Measurements from ENCODE around the gene RBFA. TPM values are rescaled to one million over a fixed set of nuclear protein-coding genes. Genes with fewer than 3 reads are reported as not detected.

RBFA gene
- total and polyA plus RNA-seq, 2 of the 13 experiments (the other 11 are each of a cell fraction or from before 2014, with no cell fraction given) = 29.7 to 42.4 TPM

GRCh38 chr18:79988451-79989194 lies 45.6 kb upstream of the RBFA start, which contains the start of gene TXNL4A (continued):
- TF ChIP-seq CREBL2 (CRISPR knock-in tag; IDR thresholded peaks at IDR 0.05; ENCODE audit: borderline replicate concordance) (peak; percentile 85; the same call in 1 of the 2 replicates), ZNF552 (CRISPR knock-in tag; IDR thresholded peaks at IDR 0.05; ENCODE audit: borderline replicate concordance) (no peak; the same call in 1 of the 2 replicates), ZNF761 (CRISPR knock-in tag; conservative IDR thresholded peaks at IDR 0.05) (no peak), NCOR1 (IDR thresholded peaks at IDR 0.05; ENCODE audit: borderline replicate concordance, low read length) (no peak), ZNF781 (CRISPR knock-in tag; IDR thresholded peaks at IDR 0.05; ENCODE audit: borderline replicate concordance, not compliant biosample characterization) (no peak), NKX3-1 (CRISPR knock-in tag; IDR thresholded peaks at IDR 0.05) (peak; percentile 59; the same call in 1 of the 2 replicates), HOXA5 (CRISPR knock-in tag; IDR thresholded peaks at IDR 0.05) (peak; percentile 63), PRDM10 (CRISPR knock-in tag; IDR thresholded peaks at IDR 0.05; ENCODE audit: low read depth) (no peak), BORCS8-MEF2B (CRISPR knock-in tag; IDR thresholded peaks at IDR 0.05) (0 out of 2 replicates have a peak, but pooled peaks have one; percentile 64), KAT2B (IDR thresholded peaks at IDR 0.05; ENCODE audit: borderline replicate concordance, low read depth, low read length) (no peak), ZNF326 (CRISPR knock-in tag; IDR thresholded peaks at IDR 0.05; ENCODE audit: borderline replicate concordance) (no peak), XBP1 (CRISPR knock-in tag; IDR thresholded peaks at IDR 0.05) (no peak), ATF7-NPFF (CRISPR knock-in tag; IDR thresholded peaks at IDR 0.05; ENCODE audit: low read depth) (peak; percentile 73)

Measured in HepG2 (cell line).